Effector memory CD8-positive, alpha-beta T cell (primary cell): ENCODE results near the gene FRYL.

ENCODE experiments used
- ATAC-seq: fragments of 150-1000 bp; cut with Tn5 transposase; replicated peaks from 2 replicates; pipeline ENCODE4 v1.10.0; 2021; ENCODE audit warnings: mild to moderate bottlenecking, moderate library complexity
- DNase-seq, 3 experiments: peaks; one replicate each; pipeline ENCODE4 v3.0.0; 2021
- H3K27ac Mint-ChIP-seq, 2 donors: one replicate each; pipeline ENCODE4 v1.8.0; 2022; ENCODE audit warnings: mild to moderate bottlenecking in 2 of 2, mixed read lengths in 2 of 2, moderate library complexity in 2 of 2
- H3K27me3 Mint-ChIP-seq, 2 donors: one replicate each; pipeline ENCODE4 v1.8.0; 2022; ENCODE audit warnings: mixed read lengths in 2 of 2
- H3K36me3 Mint-ChIP-seq: one replicate; pipeline ENCODE4 v1.8.0; 2022; ENCODE audit warnings: mild to moderate bottlenecking, moderate library complexity, mixed read lengths; ENCODE audit not compliant: insufficient read depth
- H3K4me1 Mint-ChIP-seq, 2 donors: one replicate each; pipeline ENCODE4 v1.8.0; 2022; ENCODE audit warnings: low read depth in 2 of 2, mixed read lengths in 2 of 2
- H3K4me3 Mint-ChIP-seq, 2 donors: one replicate each; pipeline ENCODE4 v1.8.0; 2022; ENCODE audit warnings: mild to moderate bottlenecking in 2 of 2, mixed read lengths in 2 of 2, moderate library complexity in 2 of 2
- H3K9me3 Mint-ChIP-seq, 2 donors: one replicate each; pipeline ENCODE4 v1.8.0; 2022; ENCODE audit warnings: mixed read lengths in 2 of 2

Gene FRYL

GRCh38 chr4:48668254-48669017, 111.6 kb downstream of the FRYL start:
- Mint-ChIP-seq H3K9me3 (peaks cover 0 to 4% of the 10 kb centered on the region in 2 donors), H3K4me3 (no peak overlapping the region), H3K4me1 (peaks cover 24 to 28% of the 10 kb centered on the region in 2 donors), H3K27me3 (no peaks in the 10 kb centered on the region), H3K36me3 (no peaks in the 10 kb centered on the region), H3K27ac (peak overlapping the region; percentile 39 to 62)
- no peak for DNase-seq
- ATAC-seq, result no peak

- Mint-ChIP-seq H3K4me1 (peaks cover 20 to 23% of the 10 kb centered on the region in 2 donors), H3K27me3 (no peaks in the 10 kb centered on the region), H3K36me3 (no peaks in the 10 kb centered on the region), H3K4me3 (peak overlapping the region in 1 of 2 donors; percentile 23), H3K9me3 (peaks cover 0 to 4% of the 10 kb centered on the region in 2 donors), H3K27ac (peak overlapping the region in 1 of 2 donors; percentile 41)
- ATAC-seq (no peak), DNase-seq (no peak)
Measured at GRCh38 chr4:48667148-48667547, 112.9 kb downstream of the FRYL start.

GRCh38 chr4:48665555-48666186, 114.4 kb downstream of the FRYL start:
- Mint-ChIP-seq H3K27me3 (no peaks in the 10 kb centered on the region), H3K4me3 (no peak overlapping the region), H3K36me3 (no peaks in the 10 kb centered on the region), H3K9me3 (peaks cover 0 to 3% of the 10 kb centered on the region in 2 donors), H3K27ac (peak overlapping the region; percentile 44), H3K4me1 (peaks cover 24 to 32% of the 10 kb centered on the region in 2 donors)
- ATAC-seq (peak; percentile 24), DNase-seq (no peak)

GRCh38 chr4:48664938-48665337, 115.1 kb downstream of the FRYL start:
- H3K27me3 Mint-ChIP-seq, result no peaks in the 10 kb centered on the region
- H3K4me3 Mint-ChIP-seq, result no peak overlapping the region
- ATAC-seq (no peak), DNase-seq (no peak)
- H3K4me1 Mint-ChIP-seq, result peaks cover 23 to 37% of the 10 kb centered on the region in 2 donors
- no peak overlapping the region for H3K27ac Mint-ChIP-seq
- no peaks in the 10 kb centered on the region for H3K36me3 Mint-ChIP-seq
- no peaks in the 10 kb centered on the region for H3K9me3 Mint-ChIP-seq

DNA sequence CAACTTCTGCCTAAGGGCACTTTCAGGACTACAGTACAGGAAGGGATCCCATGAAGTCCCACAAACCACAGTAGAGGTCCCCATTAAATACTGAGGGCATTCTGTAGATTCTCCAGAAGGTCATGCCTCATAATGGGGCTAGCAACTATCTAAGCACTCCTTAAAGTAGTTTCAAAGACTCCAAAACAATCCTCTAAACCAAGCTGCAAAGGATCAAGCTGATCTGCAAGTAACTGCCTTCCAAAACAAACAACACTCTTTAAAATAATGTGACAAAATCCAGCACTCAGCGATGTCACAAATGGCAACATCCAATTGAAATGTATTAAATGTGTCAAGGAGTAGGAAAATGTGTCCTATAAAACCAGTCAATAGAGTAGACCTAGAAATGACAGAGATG, 118.7 kb downstream of the FRYL start:
- no peaks in the 10 kb centered on the region for H3K27me3 Mint-ChIP-seq
- peaks cover 3% of the 10 kb centered on the region for H3K36me3 Mint-ChIP-seq
- DNase-seq, result no peak
- H3K4me1 Mint-ChIP-seq, result peaks cover 16 to 36% of the 10 kb centered on the region in 2 donors
- no peak overlapping the region for H3K27ac Mint-ChIP-seq
- no peak overlapping the region for H3K4me3 Mint-ChIP-seq
- H3K9me3 Mint-ChIP-seq, result no peaks in the 10 kb centered on the region
- ATAC-seq, result no peak

GRCh38 chr4:48660347-48660746, 119.7 kb downstream of the FRYL start:
- Mint-ChIP-seq H3K27me3 (no peaks in the 10 kb centered on the region), H3K9me3 (no peaks in the 10 kb centered on the region), H3K36me3 (peaks cover 3% of the 10 kb centered on the region), H3K4me1 (peaks cover 11 to 29% of the 10 kb centered on the region in 2 donors), H3K4me3 (no peak overlapping the region), H3K27ac (no peak overlapping the region)
- ATAC-seq (no peak), DNase-seq (no peak)

GRCh38 chr4:48654015-48654664, 125.9 kb downstream of the FRYL start:
- Mint-ChIP-seq H3K9me3 (no peaks in the 10 kb centered on the region), H3K4me1 (peaks cover 34 to 53% of the 10 kb centered on the region in 2 donors), H3K36me3 (peaks cover 3% of the 10 kb centered on the region), H3K4me3 (peak overlapping the region in 1 of 2 donors; percentile 57), H3K27ac (peak overlapping the region; percentile 44 to 70), H3K27me3 (no peaks in the 10 kb centered on the region)
- ATAC-seq, result peak; percentile 24
- no peak for DNase-seq

- Mint-ChIP-seq H3K27me3 (no peaks in the 10 kb centered on the region), H3K4me3 (peak overlapping the region in 1 of 2 donors; percentile 57), H3K36me3 (peaks cover 1% of the 10 kb centered on the region), H3K4me1 (peaks cover 34 to 51% of the 10 kb centered on the region in 2 donors), H3K9me3 (no peaks in the 10 kb centered on the region), H3K27ac (peak overlapping the region in 1 of 2 donors; percentile 70)
- ATAC-seq, result peak; percentile 71
- peak in 1 of 3 experiments; percentile 4 for DNase-seq
Measured at GRCh38 chr4:48653217-48654014, 126.7 kb downstream of the FRYL start.

GRCh38 chr4:48651914-48652313, 128.2 kb downstream of the FRYL start:
- Mint-ChIP-seq H3K36me3 (no peaks in the 10 kb centered on the region), H3K4me3 (no peak overlapping the region), H3K9me3 (no peaks in the 10 kb centered on the region), H3K4me1 (peaks cover 42 to 53% of the 10 kb centered on the region in 2 donors), H3K27me3 (no peaks in the 10 kb centered on the region), H3K27ac (no peak overlapping the region)
- ATAC-seq (no peak), DNase-seq (no peak)

DNA sequence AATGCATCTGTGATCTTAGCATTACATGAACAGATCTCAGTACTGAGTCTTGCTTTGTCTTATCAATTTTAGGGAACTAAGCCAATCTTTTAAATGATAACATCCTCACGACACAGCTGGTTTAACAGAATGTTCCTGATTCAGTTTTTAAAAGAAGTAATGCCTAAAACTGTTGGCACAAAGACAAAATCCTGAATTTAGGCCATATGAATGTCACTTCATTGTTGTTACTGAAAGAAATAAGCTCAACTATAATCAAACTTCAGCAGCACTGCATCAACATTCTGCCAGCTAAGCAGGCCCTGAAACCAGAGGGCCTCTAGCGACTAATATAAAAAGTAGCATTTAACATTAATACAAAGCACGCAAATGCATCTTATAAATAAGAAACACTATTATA, 130.6 kb downstream of the FRYL start:
- Mint-ChIP-seq H3K27ac (no peak overlapping the region), H3K27me3 (no peaks in the 10 kb centered on the region), H3K9me3 (no peaks in the 10 kb centered on the region), H3K4me3 (no peak overlapping the region), H3K4me1 (peaks cover 45 to 60% of the 10 kb centered on the region in 2 donors), H3K36me3 (no peaks in the 10 kb centered on the region)
- ATAC-seq (no peak), DNase-seq (no peak)

DNA sequence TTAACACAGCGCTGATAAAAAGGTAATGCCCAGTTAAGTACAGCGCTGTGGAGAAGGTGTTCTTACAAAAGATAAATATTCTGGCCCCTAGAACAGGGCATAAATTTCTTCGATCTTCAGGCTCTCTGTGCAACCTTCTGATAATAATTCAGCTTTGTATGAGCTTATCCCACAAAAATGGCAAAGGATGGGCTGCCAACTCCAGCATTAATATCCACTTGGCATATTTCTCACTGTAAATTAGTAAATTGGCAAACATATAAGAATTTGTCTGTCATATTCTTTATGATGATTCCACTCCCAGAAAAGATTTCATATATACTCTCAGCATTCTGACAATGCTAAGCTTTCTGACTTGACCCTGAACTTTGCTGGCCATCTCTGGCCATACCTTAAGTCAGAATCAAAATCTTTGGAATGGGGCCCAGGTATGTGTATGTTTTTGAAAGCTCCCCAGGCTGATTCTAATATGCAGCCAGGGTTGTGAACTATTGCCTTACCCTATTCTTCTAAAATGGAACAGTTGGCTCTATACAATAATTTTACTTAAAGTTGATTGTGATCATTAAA, 134.8 kb downstream of the FRYL start:
- Mint-ChIP-seq H3K4me3 (no peak overlapping the region), H3K27me3 (no peaks in the 10 kb centered on the region), H3K36me3 (no peaks in the 10 kb centered on the region), H3K27ac (no peak overlapping the region), H3K4me1 (peaks cover 30 to 56% of the 10 kb centered on the region in 2 donors), H3K9me3 (no peaks in the 10 kb centered on the region)
- ATAC-seq (no peak), DNase-seq (no peak)

DNA sequence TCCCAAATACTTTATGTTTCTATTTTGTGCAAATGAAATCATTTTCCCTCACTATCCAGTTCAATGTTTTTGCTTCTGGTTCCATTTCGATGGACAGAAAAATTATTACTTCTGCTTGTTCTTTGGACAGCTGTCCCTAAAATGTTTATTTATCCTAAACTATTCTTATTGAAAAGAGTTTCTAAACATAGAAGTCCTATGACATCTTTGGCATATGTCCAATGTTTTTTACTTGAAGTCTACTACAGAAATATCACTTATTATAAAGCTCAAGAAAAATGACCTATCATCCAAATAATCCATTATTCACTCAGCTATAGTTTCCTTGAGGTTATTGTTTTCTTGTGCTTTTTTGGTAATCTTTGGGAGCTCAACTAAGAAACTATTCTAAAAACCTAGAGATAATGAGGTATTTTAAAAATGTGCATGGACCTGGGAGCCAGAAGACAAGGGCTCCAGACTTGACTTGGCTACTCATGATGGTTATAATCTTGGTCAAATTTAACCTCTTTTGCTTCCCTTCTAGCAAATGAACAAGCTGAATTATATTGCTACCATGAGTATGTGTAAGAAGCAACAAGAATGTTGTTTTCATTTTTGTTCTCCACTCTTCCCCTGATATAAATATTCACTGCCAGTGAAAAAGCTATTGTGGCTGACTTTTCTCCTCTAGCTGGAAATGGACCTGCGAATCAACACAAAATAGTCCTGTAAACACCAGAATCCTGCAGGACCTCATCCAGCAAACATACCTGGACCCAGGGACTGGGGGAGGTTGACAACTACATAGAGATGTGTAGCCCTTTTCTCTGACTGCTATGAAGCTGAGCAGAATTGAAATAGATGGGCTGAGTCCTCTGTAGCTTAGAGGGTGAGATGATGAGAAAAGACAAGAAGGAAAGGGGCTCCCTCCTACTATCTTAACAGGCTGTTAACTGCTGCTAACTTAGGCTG, 137.4 kb downstream of the FRYL start:
- H3K27ac Mint-ChIP-seq, result peak overlapping the region; percentile 2
- no peak for DNase-seq
- no peaks in the 10 kb centered on the region for H3K36me3 Mint-ChIP-seq
- H3K9me3 Mint-ChIP-seq, result no peaks in the 10 kb centered on the region
- H3K4me3 Mint-ChIP-seq, result no peak overlapping the region
- H3K27me3 Mint-ChIP-seq, result no peaks in the 10 kb centered on the region
- no peak for ATAC-seq
- H3K4me1 Mint-ChIP-seq, result peaks cover 25 to 54% of the 10 kb centered on the region in 2 donors
